Activated T-cell treated with anti-CD3 and anti-CD28 coated beads for 4 hours (primary cell): ENCODE data around the gene AKR1B1.

Experiments used
- DNase-seq: peaks from one replicate; pipeline ENCODE4 v3.0.0-alpha.2; 2020

Gene AKR1B1

DNA sequence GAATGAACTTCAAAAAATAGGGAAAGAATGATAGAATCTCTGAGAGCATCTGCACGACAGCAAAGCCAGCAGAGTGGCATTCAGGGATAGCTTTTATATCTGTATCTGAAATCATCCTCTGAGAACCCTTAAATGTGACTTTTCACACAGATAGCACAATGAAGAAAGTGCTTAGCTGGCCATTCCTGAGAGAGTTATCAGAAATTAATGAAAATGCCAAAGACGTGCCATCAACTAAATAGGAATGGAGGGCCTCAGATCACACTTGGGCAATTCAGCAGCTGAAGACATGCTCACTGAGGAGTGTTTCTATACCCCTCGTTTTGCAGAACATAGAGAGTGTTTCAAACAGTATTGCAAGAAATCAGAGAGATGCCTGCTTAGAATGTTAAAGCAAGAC lies 51.6 kb downstream of the AKR1B1 start:
- no peak for DNase-seq

GRCh38 chr7:134406431-134406830 lies 52.5 kb downstream of the AKR1B1 start:
- no peak for DNase-seq

GRCh38 chr7:134405299-134405698 lies 53.6 kb downstream of the AKR1B1 start:
- no peak for DNase-seq

- no peak for DNase-seq
Observed at GRCh38 chr7:134403062-134403461, 55.8 kb downstream of the AKR1B1 start.

GRCh38 chr7:134400859-134401258 lies 58.0 kb downstream of the AKR1B1 start:
- DNase-seq, result no peak

GRCh38 chr7:134396031-134396430 lies 62.9 kb downstream of the AKR1B1 start:
- no peak for DNase-seq

DNA sequence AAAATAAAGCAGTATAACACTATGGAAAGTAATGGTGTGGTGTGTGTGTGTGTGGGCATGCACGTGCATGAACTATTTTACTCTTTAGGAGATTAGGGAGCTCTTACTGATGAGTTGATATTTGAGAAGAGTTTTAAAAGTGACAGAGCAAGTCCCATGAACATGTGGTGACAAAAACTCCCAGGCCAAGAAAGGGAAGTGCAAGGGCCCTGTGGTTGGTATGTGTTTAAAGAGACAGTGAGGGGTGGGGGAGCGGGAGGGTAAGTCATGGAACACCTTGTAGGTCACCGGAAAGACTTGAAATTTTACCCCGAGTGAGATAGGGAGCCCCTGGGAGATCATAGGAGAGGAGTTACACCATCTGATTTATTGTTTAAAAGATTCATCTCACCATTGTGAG lies 63.3 kb downstream of the AKR1B1 start:
- no peak for DNase-seq

DNA sequence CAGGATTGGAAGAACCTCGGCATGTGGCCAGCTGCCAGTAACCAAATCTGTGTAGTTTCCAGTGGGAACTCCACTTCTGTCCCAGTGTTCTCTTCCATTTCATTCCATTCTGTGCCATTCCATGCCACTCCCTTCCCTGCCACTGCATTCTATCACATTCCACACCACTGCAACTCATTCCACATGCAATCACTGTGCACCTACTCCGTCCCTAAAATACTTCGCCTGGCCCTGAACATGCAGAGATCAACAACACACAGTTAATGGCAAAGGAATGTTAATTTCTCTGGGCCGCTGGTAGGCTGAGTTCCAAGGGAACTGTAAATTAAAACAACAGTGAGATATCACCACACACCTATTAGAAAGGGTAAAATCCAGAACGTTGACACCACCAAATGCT lies 64.8 kb downstream of the AKR1B1 start:
- DNase-seq, result no peak
